B cell (primary cell): ENCODE results near the gene TBX21.

Source experiments
- CTCF ChIP-seq: fragments of 200-600 bp; IDR thresholded peaks from one replicate; pipeline ENCODE4 v1.8.0; 2022; ENCODE audit warnings: antibody characterized with exemption, mild to moderate bottlenecking
- EZH2 ChIP-seq: IDR thresholded peaks from 2 replicates; pipeline ENCODE4 v1.6.1; 2012; ENCODE audit warnings: borderline replicate concordance, low read depth, mild to moderate bottlenecking, moderate library complexity, low read length; ENCODE audit not compliant: insufficient read depth, poor library complexity, severe bottlenecking

GRCh38 chr17:47720196-47720595 lies 12.8 kb upstream of the TBX21 start:
- TF ChIP-seq CTCF = no peak
- TF ChIP-seq EZH2 = no peak
